ENCODE data around the gene RHBDF2. TPM values are rescaled to one million over a fixed set of nuclear protein-coding genes. Genes with fewer than 3 reads are reported as not detected.

Gene RHBDF2
- total RNA-seq, 1 experiment from 2014 or later = 33.0 TPM

GRCh38 chr17:76490112-76490710 is 11.0 kb downstream of the RHBDF2 start (continued):
- TF ChIP-seq E2F1 (CRISPR knock-in tag; IDR thresholded peaks at IDR 0.05) = no peak
- no peak for TF ChIP-seq GTF2I (CRISPR knock-in tag; conservative IDR thresholded peaks at IDR 0.05)
- TF ChIP-seq FOXP4 (CRISPR knock-in tag; IDR thresholded peaks at IDR 0.05) = no peak
- TF ChIP-seq GABPB1 (CRISPR knock-in tag; IDR thresholded peaks at IDR 0.05) = no peak
- no peak for TF ChIP-seq NFATC4 (CRISPR knock-in tag; IDR thresholded peaks at IDR 0.05)
- no peak for TF ChIP-seq SP1 (CRISPR knock-in tag; conservative IDR thresholded peaks at IDR 0.05)
- TF ChIP-seq ELF4 (CRISPR knock-in tag; IDR thresholded peaks at IDR 0.05; ENCODE audit: low read depth) = no peak
- no peak for TF ChIP-seq RORB (CRISPR knock-in tag; IDR thresholded peaks at IDR 0.05)

- no peak overlapping the region for H3K27ac Mint-ChIP-seq
- H3K36me3 Mint-ChIP-seq = peaks cover 6% of the 10 kb centered on the region; the same call in 1 of the 2 replicates
- ChIA-PET POLR2A (no interaction called here), CTCF (no interaction called here)
- no peaks in the 10 kb centered on the region for H3K27me3 Mint-ChIP-seq (ENCODE audit: low read depth)
- no peak for ATAC-seq
- no peak overlapping the region for H3K4me3 Mint-ChIP-seq
- DNase-seq (ENCODE audit: low spot score) = no peak
- no peaks in the 10 kb centered on the region for H3K9me3 Mint-ChIP-seq
- H3K4me1 Mint-ChIP-seq = peaks cover 5% of the 10 kb centered on the region
- TF ChIP-seq STAT6 (CRISPR knock-in tag; conservative IDR thresholded peaks at IDR 0.05; ENCODE audit: low read depth) = no peak
- no peak for TF ChIP-seq GTF2I (CRISPR knock-in tag; conservative IDR thresholded peaks at IDR 0.05)
- no peak for TF ChIP-seq AFF4 (CRISPR knock-in tag; IDR thresholded peaks at IDR 0.05; ENCODE audit: borderline replicate concordance)
- no peak for TF ChIP-seq ELF4 (CRISPR knock-in tag; IDR thresholded peaks at IDR 0.05; ENCODE audit: low read depth)
- no peak for TF ChIP-seq CDX4 (CRISPR knock-in tag; IDR thresholded peaks at IDR 0.05; ENCODE audit: borderline replicate concordance)
- TF ChIP-seq ZBTB43 (CRISPR knock-in tag; IDR thresholded peaks at IDR 0.05) = no peak
- TF ChIP-seq FOXP1 (CRISPR knock-in tag; IDR thresholded peaks at IDR 0.05; ENCODE audit: borderline replicate concordance) = no peak
- no peak for TF ChIP-seq AR (CRISPR knock-in tag; IDR thresholded peaks at IDR 0.05)
- TF ChIP-seq GRHL2 (CRISPR knock-in tag; IDR thresholded peaks at IDR 0.05; ENCODE audit: insufficient replicate concordance, severe bottlenecking) = no peak
- TF ChIP-seq FOXP4 (CRISPR knock-in tag; IDR thresholded peaks at IDR 0.05) = no peak
These were observed 13.6 kb downstream of the RHBDF2 start for GRCh38 chr17:76487451-76488192.

Data from WTC11 (cell line).